Activated CD8-positive, alpha-beta memory T cell treated with anti-CD3 and anti-CD28 coated beads for 24 hours (primary cell): ENCODE data around the gene ATP5F1C.
"Not testable (repeated sequence)": the region's sequence is repeated elsewhere in the genome, so short reads cannot be mapped to it uniquely, and the experiment has no call there.

Experiments used
- DNase-seq: peaks from one replicate; pipeline ENCODE4 v3.0.0-alpha.2; 2020

ATP5F1C gene

DNA sequence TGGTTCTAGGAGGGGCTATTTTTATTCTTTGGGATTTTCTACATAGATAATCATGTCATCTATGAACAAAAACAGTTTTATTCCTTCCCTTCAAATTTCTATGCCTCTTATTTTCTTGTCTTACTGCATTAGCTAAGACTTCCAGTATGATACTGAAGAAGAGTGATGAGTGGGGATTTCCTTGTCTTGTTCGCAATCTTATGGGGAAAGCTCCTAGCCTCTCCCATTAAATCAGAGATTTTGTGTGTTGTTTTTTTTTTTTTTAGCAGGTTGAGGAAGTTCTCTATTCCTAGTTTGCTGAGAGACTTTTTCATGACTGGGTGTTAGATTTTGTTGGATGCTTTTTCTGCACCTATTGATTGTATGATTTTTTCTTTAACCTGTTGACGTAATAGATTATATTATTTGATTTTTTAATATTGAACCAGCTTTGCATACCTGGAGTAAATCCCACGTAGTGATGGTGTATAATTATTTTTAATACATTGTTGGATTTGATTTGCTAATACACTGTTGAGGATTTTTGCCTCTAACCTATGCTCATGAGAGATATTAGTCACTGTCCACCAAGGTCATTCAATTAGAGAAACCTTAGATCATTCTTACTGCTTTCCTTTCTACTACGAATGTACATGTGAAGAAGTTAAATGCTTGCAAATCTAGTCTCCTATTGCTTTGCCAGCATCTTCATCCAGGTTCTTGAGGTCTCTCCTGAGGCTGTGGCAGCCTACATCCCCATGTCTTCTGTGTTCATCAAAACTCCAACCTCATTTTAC, 6.5 kb downstream of the ATP5F1C start:
- DNase-seq = no peak

DNA sequence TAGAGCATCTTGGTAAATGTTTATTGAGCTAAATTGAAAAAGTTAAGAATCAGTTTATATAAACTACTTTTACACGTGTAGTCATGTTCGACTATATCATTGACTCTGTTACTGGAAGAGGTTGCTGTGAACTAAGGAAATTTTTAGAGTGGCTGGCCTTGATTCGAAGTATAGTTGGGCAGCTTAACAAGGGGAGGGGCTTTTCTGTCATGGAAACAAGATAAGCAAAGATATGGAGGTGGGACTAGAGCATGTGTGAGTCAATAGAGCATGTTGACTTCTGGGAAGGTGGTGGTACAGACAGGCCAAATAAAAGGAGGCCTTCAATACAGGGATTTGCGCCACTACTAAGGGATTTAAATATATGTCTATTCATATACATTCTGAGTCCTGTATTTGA, 7.6 kb downstream of the ATP5F1C start:
- no peak for DNase-seq

DNA sequence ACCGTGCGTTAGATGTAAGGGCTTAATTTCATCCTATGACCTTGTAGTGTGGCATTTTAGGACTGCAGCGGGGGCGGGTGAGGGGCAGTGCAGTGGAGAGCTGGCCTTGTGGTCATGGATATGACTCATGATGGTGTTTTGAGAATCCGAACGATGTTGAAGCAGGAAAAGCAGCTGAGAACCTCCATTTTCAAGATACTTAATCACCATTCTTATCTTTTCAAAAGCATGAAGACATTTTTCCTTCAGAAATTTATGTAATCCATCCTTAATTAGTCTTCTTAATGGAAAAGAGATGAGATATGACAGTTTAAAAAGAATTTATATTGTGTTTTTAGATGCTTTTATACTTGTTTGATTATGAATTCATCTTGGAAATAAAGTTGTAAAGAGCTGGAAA, 9.6 kb downstream of the ATP5F1C start:
- DNase-seq = no peak

DNA sequence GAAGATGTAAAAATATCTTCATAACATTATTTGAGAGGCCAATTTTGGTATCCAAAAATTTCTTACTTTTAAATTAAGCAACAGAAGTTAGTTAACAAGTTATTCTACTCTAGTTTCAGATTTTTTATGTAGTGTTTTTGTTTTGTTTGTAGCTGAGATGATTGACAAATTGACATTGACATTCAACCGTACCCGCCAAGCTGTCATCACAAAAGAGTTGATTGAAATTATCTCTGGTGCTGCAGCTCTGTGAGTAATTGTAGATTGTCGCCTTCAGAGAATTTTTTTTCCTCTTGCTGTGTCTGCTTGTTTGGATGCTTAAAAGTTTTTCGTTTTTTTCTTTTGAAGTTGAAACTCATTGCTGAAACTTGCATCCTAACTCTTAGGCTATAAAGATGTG, 14.6 kb downstream of the ATP5F1C start:
- no peak for DNase-seq

DNA sequence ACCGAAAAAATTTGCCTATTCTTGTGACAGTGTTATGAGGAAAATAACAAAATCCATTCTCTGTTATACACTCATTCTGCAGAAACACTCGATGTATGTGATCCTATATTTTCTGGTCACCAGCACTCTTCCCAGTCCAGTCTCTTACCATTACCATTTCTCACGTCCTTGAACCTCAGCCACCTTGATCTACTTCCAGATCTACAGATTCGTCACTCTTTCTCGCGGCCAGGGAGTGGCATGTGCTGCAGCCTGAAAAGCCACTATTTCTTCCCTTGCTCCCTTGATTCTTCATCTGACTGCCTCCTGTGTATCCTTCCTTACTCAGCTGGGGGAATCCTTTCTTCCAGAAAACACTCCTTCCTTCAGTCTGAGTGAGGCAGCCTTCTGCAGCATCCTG, 16.2 kb downstream of the ATP5F1C start:
- DNase-seq = no peak

DNA sequence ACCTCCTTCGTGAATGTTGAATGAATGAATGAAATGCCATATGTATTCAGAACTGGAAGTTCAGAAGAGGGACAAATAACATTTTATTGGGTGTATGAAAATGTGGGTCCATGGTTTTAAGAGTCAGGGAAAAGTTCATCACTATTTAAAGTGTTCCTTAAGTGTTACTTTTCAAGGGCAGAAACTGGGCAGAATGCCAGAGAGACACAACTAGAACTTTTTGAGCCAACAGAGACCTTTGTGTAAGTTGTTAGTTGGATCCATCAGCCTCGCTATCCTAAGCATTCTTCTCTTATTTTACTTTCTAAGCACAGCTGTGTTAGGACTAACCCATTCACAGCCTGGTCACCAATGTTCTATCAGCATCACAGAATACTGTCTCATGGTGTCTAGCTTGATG, 16.8 kb downstream of the ATP5F1C start:
- no peak for DNase-seq

DNA sequence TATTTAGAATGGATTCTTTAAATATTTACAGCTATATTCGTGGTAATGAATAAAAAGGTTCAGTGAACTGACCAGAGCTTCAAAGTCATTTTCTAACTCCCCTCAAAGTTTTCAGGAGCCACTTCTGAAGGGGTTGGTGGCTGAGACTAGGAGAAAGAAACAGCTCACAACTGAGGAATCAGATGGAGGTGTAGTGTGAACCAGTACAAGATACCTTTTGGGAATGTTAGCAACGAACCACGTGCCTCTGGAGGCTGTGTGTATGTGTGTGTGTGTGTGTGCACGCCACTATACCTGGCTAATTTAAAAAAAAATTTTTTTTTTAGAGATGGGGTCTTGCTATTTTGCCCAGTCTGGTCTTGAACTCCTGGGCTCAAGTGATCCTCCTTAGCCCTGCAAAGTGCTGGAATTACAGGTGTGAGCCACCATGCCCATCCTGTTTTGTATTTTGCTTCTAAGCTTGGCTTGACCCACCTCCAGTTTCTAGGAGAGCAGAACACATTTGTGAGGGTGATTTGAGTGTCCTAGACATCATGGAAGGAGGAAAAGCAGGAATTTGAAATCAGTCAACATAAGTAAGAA, 20.8 kb downstream of the ATP5F1C start:
- no peak for DNase-seq

DNA sequence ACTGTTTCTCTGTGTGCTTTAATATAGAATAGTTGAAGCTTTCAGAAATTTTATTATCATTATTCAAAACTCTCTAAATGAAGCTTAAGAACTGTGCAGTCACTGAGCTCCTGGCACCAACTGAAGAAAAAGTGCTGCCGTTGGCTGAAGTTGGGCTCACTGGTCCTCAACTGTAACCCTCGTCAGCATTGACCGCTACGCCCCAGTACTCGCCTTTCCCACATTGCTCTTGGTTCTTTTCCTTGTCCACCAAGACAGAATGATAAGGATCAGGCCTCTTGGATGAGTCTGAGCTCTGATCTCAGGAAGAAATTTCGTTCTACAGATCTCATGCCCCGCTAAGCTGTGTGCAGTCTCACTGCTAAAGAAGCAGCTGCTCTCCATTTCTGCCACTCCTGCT, 22.5 kb downstream of the ATP5F1C start:
- DNase-seq = no peak

DNA sequence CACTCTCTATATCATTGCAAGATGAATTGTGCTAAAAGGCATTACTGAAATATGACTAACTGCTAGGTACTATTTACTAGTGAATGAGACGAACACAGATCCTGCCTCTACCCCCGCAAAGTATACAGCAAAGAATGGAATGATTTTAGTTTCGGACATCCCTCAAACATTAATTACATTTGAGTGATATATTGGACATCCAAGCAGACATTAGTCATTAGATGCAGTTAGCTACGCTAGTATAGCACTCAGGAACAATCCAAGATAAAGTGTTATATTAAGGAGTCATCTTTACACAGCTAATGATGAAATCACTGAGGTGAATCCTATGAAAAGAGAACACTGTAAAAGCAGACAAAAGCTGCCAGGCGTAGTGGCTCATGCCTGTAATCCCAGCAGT, 23.0 kb downstream of the ATP5F1C start:
- no peak for DNase-seq

DNA sequence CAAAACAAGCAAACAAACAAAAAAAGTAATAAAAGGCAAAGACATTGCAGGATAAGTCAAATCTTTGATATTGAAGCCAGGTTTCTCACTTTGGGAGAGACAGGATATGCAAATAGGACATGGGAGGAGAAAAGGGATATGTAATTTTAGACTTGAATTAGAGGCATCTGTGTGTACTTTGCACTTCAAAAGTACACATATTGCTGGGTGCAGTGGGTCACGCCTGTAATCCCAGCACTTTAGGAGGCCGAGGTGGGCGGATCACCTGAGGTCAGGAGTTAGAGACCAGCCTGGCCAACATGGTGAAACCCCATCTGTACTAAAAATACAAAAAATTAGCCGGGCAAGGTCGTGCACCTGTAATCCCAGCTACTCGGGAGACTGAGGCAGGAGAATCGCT, 23.8 kb downstream of the ATP5F1C start:
- DNase-seq = not testable (repeated sequence)

DNA sequence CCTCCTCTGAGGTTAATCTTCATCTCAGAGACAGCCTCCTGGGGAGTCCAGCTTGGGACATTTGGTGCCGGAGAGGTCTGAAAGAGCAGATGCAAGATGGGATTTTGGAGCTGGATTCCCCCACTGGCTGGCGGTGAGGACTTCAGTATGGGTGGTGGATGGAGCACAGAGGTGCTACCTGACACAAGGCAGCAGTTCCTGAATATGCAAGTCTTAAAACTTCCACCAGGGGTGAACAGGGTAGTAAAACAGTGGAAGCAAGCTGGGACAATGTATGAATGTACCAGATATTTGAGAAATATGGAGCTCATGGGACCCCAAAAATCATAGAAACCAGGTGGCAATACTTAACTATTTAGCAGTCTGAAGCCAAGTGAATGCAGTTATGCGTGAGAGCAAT, 25.5 kb downstream of the ATP5F1C start:
- no peak for DNase-seq

DNA sequence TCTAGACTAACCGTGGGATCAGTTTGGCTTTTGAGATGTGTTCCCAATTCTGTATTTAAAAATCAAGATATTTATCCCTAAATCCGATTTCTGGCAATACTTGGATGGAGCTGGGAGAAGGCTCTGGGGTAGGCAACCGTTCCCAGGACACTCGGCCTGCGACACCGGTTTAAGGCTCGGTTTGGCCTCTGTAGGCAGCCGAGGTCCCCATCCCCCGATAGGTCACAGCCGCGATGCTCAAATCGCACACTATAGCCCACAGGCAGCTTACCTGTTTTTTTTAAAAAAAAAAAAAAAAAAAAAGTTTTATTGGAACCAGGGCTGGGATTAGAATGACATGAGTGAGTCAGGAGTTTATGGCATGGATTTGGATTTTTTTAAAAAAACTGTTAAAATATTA, 29.6 kb downstream of the ATP5F1C start:
- DNase-seq = no peak

DNA sequence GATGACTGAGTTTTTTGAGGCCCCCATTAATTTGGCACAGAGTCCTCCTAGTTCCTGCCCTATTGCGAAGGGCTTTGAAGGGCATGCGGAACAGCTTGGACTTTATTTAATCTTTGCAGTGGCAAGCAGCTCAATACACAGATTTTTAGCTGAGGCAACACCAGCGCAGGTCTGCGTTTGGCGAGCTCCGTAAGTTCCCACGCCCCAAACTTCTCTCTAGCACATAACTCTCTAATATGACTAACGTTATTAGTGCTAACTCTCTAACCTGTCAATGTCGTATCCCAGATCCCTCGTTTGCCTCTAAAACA, 30.0 kb downstream of the ATP5F1C start:
- no peak for DNase-seq

DNA sequence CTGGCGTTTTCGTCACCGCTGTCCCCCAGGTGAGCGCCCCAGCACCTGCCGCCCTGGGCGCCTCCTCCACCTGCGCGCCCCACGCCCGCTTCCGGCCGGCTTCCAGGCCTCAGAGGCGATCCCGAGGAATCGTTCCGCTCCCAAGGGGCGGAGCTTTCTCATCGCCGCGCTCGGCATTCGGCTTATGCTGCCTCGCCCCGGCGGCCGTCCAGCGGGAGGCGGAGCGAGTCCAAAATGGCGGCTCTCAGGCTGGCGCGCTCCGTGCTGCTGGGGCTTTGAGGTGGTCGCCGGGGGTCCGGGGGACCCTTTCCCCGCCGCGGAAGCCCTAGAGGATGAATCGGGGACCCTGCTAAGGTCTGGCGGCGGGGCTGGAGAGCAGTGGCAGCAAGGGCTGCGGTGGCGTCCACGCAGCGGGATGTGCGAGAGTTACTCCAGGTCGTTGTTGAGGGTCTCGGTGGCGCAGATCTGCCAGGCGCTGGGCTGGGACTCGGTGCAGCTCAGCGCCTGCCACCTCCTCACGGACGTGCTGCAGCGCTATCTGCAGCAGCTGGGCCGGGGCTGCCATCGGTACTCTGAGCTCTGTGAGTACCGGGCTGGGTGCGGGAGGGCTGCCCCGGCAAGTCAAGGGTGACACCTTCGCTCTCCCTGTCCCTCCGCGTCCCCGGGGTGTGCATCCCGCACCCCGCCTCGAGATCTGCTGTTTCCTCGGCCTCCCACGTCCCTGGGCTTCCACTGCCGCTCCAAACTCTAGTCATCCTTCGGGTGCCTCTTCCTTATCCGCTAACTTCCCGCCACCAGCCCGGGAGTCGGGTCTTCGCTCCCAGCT, 30.5 kb downstream of the ATP5F1C start, which contains the start of gene TAF3:
Gene TAF3 (plus strand): TSS at position 211 of the 826 bp plus-strand sequence. CDS start 205 bp downstream, at position 416.
- DNase-seq = peak; percentile 97

DNA sequence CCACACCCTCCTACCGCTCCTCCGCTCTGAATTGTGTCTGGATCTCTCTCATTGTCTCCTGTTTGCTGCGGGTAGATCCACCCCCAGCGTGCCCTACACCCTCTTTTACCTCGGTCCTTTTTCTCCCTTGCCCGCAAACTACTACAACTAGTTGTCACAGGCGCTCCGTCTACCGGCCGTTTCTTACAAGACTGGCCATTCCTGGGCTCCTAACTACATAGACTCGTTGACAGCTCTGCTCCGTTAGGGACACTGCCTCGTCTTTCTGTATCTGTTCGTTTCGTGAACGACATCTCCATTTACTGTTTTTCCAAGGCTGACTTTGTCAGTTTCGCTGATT, 31.1 kb downstream of the ATP5F1C start:
- peak; percentile 66 for DNase-seq

DNA sequence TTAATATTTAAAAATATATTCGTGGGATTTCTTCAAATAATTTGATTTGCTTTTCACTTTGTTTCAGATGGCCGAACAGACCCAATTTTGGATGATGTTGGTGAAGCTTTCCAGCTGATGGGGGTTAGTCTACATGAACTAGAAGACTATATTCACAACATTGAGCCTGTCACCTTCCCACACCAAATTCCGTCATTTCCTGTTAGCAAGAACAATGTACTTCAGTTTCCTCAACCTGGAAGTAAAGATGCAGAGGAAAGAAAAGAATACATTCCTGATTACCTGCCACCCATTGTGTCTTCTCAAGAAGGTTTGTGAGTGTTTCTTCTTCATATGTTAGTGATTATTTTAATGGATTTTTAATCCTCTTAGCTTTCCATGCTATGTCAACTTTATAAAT, 36.3 kb downstream of the ATP5F1C start:
- DNase-seq = no peak

DNA sequence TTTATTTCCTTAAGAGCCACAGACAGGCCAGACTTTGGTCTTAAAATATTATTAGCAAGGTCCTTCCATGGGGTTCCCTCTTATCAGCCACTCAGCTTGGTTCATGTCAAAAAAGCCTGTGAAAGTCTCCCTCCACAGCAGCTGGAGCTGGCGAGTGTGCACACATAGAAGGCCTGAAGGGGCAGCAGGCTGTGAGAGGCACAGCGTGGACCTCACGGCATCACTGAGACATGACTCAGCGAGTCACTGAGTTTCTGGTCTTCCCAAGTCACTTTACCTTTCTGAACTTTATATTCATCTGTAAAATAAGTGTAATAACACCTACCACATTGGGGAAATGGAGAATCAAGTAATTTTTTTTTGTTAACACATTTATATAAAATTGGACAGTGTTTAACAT, 39.0 kb downstream of the ATP5F1C start:
- DNase-seq = no peak

DNA sequence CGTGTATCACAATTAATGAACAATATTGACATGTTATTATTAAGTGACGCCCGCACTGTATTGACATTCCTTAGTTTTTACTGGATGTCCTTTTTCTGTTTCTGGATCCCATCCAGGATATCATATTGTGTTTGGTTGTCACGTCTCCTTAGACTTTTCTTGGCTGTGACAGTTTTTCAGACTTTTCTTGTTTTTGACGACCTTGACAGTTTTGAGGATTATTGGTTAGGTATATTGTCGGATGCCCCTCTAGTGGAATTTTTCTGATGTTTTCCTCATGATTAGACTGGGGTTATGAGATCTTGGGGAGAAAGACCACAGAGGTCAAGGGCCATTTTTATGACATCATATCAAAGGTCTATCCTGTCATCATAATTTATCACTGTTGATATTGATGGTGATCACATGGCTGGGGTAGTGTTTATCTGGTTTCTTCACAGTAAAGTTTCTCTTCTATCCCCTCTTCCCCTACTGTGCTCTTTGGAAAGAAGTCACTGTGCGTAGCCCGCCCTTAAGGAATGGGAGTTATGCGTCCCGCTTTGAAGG, 41.4 kb downstream of the ATP5F1C start:
- no peak for DNase-seq

DNA sequence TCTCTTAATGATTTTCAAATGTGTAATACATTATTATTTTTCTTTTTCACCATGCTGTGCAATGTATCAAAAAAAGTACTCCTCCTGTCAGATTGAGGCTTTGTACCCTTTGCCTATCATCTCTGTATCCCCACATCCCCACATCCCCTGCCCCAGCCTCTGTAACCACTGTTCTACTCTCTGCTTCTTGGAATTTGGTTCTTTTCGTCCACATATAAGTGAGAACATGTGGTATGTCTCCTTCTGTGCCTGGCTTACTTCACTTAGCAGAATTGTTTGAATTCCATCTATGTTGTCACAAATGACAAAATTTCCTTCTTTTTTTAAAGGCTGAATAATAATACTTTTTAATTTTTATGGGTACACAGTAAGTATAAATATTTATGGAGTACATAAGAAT, 44.1 kb downstream of the ATP5F1C start:
- no peak for DNase-seq

DNA sequence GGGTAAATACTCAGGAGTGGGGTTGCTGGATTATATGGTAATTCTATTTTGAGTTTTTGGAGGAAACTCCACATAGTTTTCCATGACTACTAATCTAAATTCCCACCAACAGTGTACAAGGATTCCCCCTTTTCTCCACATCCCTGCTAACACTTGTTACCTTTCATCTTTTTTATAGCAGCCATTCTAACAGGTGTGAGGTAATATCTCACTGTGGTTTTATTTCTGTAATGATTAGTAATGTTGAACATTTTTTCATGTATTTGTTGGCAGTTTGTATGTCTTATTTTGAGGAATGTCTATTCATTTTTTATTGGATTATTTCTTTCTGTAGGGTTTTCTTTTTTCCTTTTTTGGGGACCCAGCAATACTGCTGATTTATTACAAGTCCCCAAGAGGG, 45.2 kb downstream of the ATP5F1C start:
- no peak for DNase-seq

DNA sequence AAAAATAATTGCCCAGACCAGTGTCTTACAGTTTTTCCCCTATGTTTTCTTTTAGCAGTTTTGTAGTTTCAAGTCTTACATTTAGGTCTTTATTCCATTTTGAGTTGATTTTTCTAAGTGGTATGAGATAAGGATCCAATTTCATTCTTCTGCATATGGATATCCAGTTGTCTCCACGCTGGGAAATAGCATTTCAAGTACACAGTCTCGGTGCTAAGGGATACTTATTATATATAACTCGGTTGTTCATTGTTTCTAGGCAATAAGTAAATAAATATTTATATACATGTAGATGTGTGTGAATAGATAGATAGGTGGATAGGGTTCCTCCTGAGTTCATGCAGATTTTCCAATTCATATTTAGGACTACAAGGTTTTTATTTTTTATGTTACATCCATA, 46.3 kb downstream of the ATP5F1C start:
- DNase-seq = no peak

DNA sequence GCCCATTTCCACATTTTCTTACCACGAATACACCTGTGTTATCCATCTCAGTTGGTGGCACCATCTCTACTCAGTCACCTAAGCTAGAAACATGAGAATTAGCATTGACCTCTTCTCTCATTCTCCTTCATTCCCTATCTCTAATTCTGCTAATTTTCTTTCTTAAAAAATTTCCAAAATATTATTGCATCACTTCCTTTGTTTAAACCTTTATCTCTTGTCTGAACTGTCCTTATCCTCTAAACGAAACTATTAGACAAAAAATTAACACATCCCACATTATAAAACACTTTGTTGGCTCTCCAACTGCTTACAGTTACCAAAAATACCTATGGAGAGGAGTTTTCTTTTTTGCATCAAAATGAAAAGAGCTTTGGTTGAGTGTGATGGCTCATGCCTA, 48.6 kb downstream of the ATP5F1C start:
- no peak for DNase-seq

DNA sequence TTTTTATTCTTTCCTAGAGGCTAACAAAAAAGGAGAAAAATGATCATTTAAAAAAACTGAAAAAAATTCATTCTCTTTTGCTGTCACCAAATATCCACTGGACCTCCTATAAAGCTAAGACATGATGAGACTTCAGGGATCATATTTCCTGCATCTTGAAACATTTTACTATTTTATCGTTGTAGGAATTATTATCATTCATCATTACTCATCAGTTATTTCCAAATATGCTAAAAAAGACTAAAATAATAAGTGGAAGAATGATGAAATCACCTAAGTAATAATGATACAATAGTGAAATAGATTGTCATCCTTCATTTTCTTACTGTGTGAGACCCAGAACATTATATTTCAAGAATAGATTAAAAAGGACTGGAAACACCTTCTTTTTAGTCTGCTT, 58.6 kb downstream of the ATP5F1C start:
- no peak for DNase-seq

DNA sequence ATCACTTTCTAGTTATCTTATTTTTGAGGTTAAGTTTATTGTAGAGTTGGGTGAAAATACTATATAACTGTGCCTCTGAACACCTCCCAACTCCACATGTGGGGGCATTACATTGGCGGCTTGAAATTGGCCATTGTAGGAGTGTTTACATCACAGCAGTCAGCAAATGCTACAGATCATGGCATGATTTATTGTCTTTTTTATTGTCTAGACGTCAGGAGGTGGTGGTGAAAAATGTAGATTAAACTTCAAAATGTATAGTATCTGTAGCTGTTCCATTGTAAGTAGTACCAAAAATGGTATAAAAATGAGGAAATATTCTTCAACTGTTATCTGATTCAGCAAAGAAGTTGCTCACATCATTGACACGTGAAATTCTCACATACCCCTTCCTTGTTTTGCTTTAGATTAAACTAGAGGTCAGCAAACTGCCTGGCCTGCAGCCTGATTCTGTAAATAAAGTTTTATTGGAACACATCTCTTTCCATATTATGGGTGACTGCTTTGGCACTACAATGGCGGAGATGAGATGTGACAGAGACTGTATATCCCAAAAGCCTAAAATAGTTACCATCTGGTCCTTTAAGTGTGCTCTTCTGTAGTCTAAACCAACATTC, 65.4 kb downstream of the ATP5F1C start:
- no peak for DNase-seq
